H9 (cell line): ENCODE data around the gene SPATS2. TPM values are rescaled to one million over a fixed set of nuclear protein-coding genes. Genes with fewer than 3 reads are reported as not detected.
A peak's percentile ranks its signal among the peaks of the same experiment; 100 is the strongest.

ENCODE experiments used
- DNase-seq: peaks from one replicate; pipeline ENCODE4 v3.0.0-alpha.2; 2017
- H2AFZ ChIP-seq: one replicate; pipeline ENCODE4 v1.6.1; 2013; ENCODE audit warnings: mild to moderate bottlenecking, low read length, control low read depth, moderate library complexity
- H2AK5ac ChIP-seq: 2 replicates; pipeline ENCODE4 v1.6.1; 2013; ENCODE audit warnings: low read length, control low read depth, mixed read lengths; ENCODE audit not compliant: insufficient read length
- H2BK120ac ChIP-seq: one replicate; pipeline ENCODE4 v1.6.1; 2013; ENCODE audit warnings: low read depth, mild to moderate bottlenecking, low read length, control low read depth, inconsistent platforms; ENCODE audit not compliant: poor library complexity, severe bottlenecking
- H2BK12ac ChIP-seq: 2 replicates; pipeline ENCODE4 v1.6.1; 2013; ENCODE audit warnings: low read length, control low read depth, mixed read lengths, low read depth; ENCODE audit not compliant: insufficient read length
- H2BK15ac ChIP-seq: 2 replicates; pipeline ENCODE4 v1.6.1; 2013; ENCODE audit warnings: low read depth, low read length, control low read depth
- H2BK20ac ChIP-seq: one replicate; pipeline ENCODE4 v1.6.1; 2013; ENCODE audit warnings: low read depth, mild to moderate bottlenecking, low read length, control low read depth, inconsistent platforms; ENCODE audit not compliant: poor library complexity, severe bottlenecking
- H2BK5ac ChIP-seq: 2 replicates; pipeline ENCODE4 v1.6.1; 2013; ENCODE audit warnings: low read length, control low read depth, mixed read lengths; ENCODE audit not compliant: insufficient read length
- H3K14ac ChIP-seq: 2 replicates; pipeline ENCODE4 v1.6.1; 2013; ENCODE audit warnings: low read length, control low read depth; ENCODE audit not compliant: insufficient read depth
- H3K18ac ChIP-seq: 2 replicates; pipeline ENCODE4 v1.6.1; 2013; ENCODE audit warnings: low read depth, mild to moderate bottlenecking, mixed read lengths, low read length, control low read depth; ENCODE audit not compliant: insufficient read length
- H3K23ac ChIP-seq: 2 replicates; pipeline ENCODE4 v1.6.1; 2013; ENCODE audit warnings: low read length, control low read depth, mixed read lengths, low read depth; ENCODE audit not compliant: insufficient read length
- H3K23me2 ChIP-seq: 2 replicates; pipeline ENCODE4 v1.6.1; 2013; ENCODE audit warnings: low read depth, mild to moderate bottlenecking, mixed read lengths, low read length, control low read depth; ENCODE audit not compliant: insufficient read length, poor library complexity, severe bottlenecking
- H3K27ac ChIP-seq: 2 replicates; pipeline ENCODE4 v1.5.1; 2013; ENCODE audit warnings: low read length, control low read depth, mixed read lengths, low read depth; ENCODE audit not compliant: insufficient read length
- H3K27me3 ChIP-seq: 2 replicates; pipeline ENCODE4 v1.6.1; 2013; ENCODE audit warnings: low read length, control low read depth, inconsistent platforms; ENCODE audit not compliant: insufficient read depth
- H3K4ac ChIP-seq: 2 replicates; pipeline ENCODE4 v1.6.1; 2013; ENCODE audit warnings: low read depth, mild to moderate bottlenecking, control low read depth, inconsistent platforms, low read length, moderate library complexity
- H3K4me1 ChIP-seq: 2 replicates; pipeline ENCODE4 v1.6.1; 2013; ENCODE audit warnings: low read length, control low read depth, inconsistent platforms; ENCODE audit not compliant: insufficient read depth
- H3K4me2 ChIP-seq: 2 replicates; pipeline ENCODE4 v1.6.1; 2013; ENCODE audit warnings: low read length, control low read depth, mixed read lengths; ENCODE audit not compliant: insufficient read length, insufficient read depth
- H3K56ac ChIP-seq: 2 replicates; pipeline ENCODE4 v1.6.1; 2013; ENCODE audit warnings: low read depth, mild to moderate bottlenecking, mixed read lengths, low read length, control low read depth; ENCODE audit not compliant: insufficient read length
- H3K79me1 ChIP-seq: 2 replicates; pipeline ENCODE4 v1.6.1; 2013; ENCODE audit warnings: low read depth, mild to moderate bottlenecking, moderate library complexity, low read length, control low read depth, inconsistent platforms; ENCODE audit not compliant: insufficient read depth, poor library complexity, severe bottlenecking
- H3K79me2 ChIP-seq: 2 replicates; pipeline ENCODE4 v1.6.1; 2013; ENCODE audit warnings: low read length, control low read depth, inconsistent platforms; ENCODE audit not compliant: insufficient read depth
- H3K9ac ChIP-seq: 2 replicates; pipeline ENCODE4 v1.6.1; 2013; ENCODE audit warnings: low read length, control low read depth, mixed read lengths; ENCODE audit not compliant: insufficient read length; ENCODE audit errors: extremely low read depth
- H3K9me3 ChIP-seq: one replicate; pipeline ENCODE4 v1.6.1; 2013; ENCODE audit warnings: low read depth, low read length, inconsistent platforms; ENCODE audit not compliant: control insufficient read depth
- H3T11ph ChIP-seq: one replicate; pipeline ENCODE4 v1.6.1; 2013; ENCODE audit warnings: mild to moderate bottlenecking, low read length, control low read depth, inconsistent platforms
- H4K20me1 ChIP-seq: one replicate; pipeline ENCODE4 v1.6.1; 2013; ENCODE audit not compliant: control insufficient read depth, insufficient read length, insufficient read depth
- H4K5ac ChIP-seq: 2 replicates; pipeline ENCODE4 v1.6.1; 2013; ENCODE audit warnings: low read depth, mild to moderate bottlenecking, mixed read lengths, low read length, control low read depth; ENCODE audit not compliant: insufficient read length
- H4K8ac ChIP-seq: replicated peaks from 2 replicates; pipeline ENCODE4 v1.6.1; 2013; ENCODE audit warnings: low read length, control low read depth, mixed read lengths, low read depth; ENCODE audit not compliant: insufficient read length
- H4K91ac ChIP-seq: 2 replicates; pipeline ENCODE4 v1.6.1; 2013; ENCODE audit warnings: low read depth, mild to moderate bottlenecking, moderate library complexity, mixed read lengths, low read length, control low read depth; ENCODE audit not compliant: insufficient read length
- H3K27ac Mint-ChIP-seq, 3 experiments: 2 replicates in 2 of 3; 3 replicates in 1 of 3; pipeline ENCODE4 v1.8.0; 2020 to 2021; ENCODE audit warnings: mixed read lengths in 3 of 3, mild to moderate bottlenecking in 1 of 3, moderate library complexity in 1 of 3
- H3K27me3 Mint-ChIP-seq: 2 replicates; pipeline ENCODE4 v1.8.0; 2021; ENCODE audit warnings: low read depth, mild to moderate bottlenecking, moderate library complexity, mixed read lengths
- H3K36me3 Mint-ChIP-seq, 3 experiments: 2 replicates in 2 of 3; 3 replicates in 1 of 3; pipeline ENCODE4 v1.8.0; 2020 to 2021; ENCODE audit warnings: low read depth in 3 of 3, mixed read lengths in 3 of 3; ENCODE audit not compliant: insufficient read depth in 1 of 3
- H3K4me1 Mint-ChIP-seq, 2 experiments: 2 replicates each; pipeline ENCODE4 v1.8.0; 2020; ENCODE audit warnings: mixed read lengths in 2 of 2
- H3K4me3 Mint-ChIP-seq, 2 experiments: 2 replicates in 1 of 2; 3 replicates in 1 of 2; pipeline ENCODE4 v1.8.0; 2020 to 2021; ENCODE audit warnings: mild to moderate bottlenecking in 2 of 2, mixed read lengths in 2 of 2, moderate library complexity in 1 of 2
- H3K9me3 Mint-ChIP-seq, 2 experiments: 2 replicates in 1 of 2; 3 replicates in 1 of 2; pipeline ENCODE4 v1.8.0; 2020; ENCODE audit warnings: mild to moderate bottlenecking in 2 of 2, mixed read lengths in 2 of 2, moderate library complexity in 1 of 2
- WGBS: extraction: QIAGEN DNeasy Blood & Tissue Kit; methylation state at CpG from one replicate; pipeline ENCODE4 v1.1.7; 2013; ENCODE audit warnings: missing lambda C conversion rate, low lambda C conversion rate, mixed read lengths; ENCODE audit not compliant: insufficient read length; ENCODE audit errors: extremely low coverage; 5-methylcytosine and 5-hydroxymethylcytosine counted together
- total RNA-seq: library from RNA; stranded (reverse); gene quantifications from 2 replicates; pipeline ENCODE4 v1.2.1, GENCODE V29; 2021
- TF ChIP-seq, protein P1 (sequence below): fragments of 200-600 bp; sonication (generic); conservative IDR thresholded peaks from 3 replicates; pipeline ENCODE4 v1.8.0; 2021; ENCODE audit warnings: antibody characterized with exemption, mild to moderate bottlenecking

The SPATS2 gene
- total RNA-seq, 1 experiment from 2014 or later: 17.1 TPM

DNA sequence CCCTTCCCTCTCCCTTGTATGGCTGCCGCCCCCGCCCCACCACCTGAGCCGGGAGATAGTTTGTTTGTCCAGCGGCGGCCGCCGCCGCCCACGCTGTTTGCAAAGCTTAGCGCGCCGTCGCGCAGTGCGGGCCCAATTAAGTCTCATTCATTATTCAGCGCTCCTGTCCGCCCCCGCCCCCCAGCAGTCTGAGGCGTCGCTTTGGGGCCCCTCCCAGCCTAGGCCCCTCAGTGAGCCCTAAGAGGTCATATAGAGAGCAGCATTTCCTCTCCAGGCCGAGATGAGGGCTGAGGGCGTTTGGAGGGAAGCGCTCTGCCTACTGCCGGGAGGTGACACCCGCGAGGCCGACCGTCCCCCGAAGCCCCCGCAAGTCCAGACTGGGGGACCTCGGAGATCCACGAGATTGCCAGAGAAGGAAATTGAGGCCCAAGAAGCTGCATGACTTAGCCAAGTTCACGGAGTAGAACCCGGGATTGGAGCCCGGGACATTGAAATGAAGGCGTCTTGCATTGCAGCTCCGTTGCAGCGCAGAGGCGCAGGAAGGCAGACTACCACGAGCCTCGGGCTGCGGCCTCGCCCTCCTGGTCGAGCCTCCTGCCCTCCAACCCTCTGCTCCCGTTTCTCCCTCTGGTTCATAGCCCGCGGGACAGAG is 20.5 kb upstream of the SPATS2 start, which contains the start of gene DNAJC22:
Gene DNAJC22, plus strand, starts transcription at position 230 of the 652 bp plus-strand sequence. CDS start 1,985 bp downstream, outside the sequence.
- Histone ChIP-seq H3K4me1 (peaks cover 3% of the 10 kb centered on the region; the same call in 1 of the 2 replicates), H3K27ac (no peak within 1 kb of the TSS), H2BK5ac (no peak within 1 kb of the TSS), H3K9me3 (no peaks in the 10 kb centered on the region), H2AFZ (no peak within 1 kb of the TSS), H3T11ph (no peak within 1 kb of the TSS), H3K79me1 (no peaks in the 10 kb centered on the region), H3K9ac (no peak within 1 kb of the TSS), H4K91ac (no peak within 1 kb of the TSS), H4K20me1 (peaks cover 3% of the 10 kb centered on the region), H2BK120ac (no peak within 1 kb of the TSS), H3K79me2 (no peaks in the 10 kb centered on the region), H3K4me2 (peak within 1 kb of the TSS; percentile 45), H3K14ac (no peak within 1 kb of the TSS), H2BK20ac (no peak within 1 kb of the TSS), H2BK12ac (no peak within 1 kb of the TSS), H4K8ac (no peak within 1 kb of the TSS), H2BK15ac (no peak within 1 kb of the TSS), H3K4ac (no peak within 1 kb of the TSS), H2AK5ac (no peak within 1 kb of the TSS), H3K23me2 (peaks cover 31% of the 10 kb centered on the region), H3K27me3 (peaks cover 57% of the 10 kb centered on the region), H3K18ac (no peak within 1 kb of the TSS), H3K56ac (no peak within 1 kb of the TSS), H4K5ac (no peak within 1 kb of the TSS), H3K23ac (no peak within 1 kb of the TSS)
- Mint-ChIP-seq H3K27ac (no peak within 1 kb of the TSS), H3K4me1 (peaks cover 27 to 32% of the 10 kb centered on the region in 2 experiments), H3K9me3 (peaks cover 1 to 3% of the 10 kb centered on the region in 2 experiments; a peak in 2 of 5 replicates), H3K4me3 (peak within 1 kb of the TSS; percentile 61 to 87), H3K27me3 (peaks cover 88% of the 10 kb centered on the region), H3K36me3 (peaks cover 0 to 1% (median 0%) of the 10 kb centered on the region in 3 experiments; a peak in 1 of 7 replicates)
- peak; percentile 67 for DNase-seq
- no CpG with 5 or more reads among the region's 47 CpGs for WGBS
- TF ChIP-seq, protein P1, sequence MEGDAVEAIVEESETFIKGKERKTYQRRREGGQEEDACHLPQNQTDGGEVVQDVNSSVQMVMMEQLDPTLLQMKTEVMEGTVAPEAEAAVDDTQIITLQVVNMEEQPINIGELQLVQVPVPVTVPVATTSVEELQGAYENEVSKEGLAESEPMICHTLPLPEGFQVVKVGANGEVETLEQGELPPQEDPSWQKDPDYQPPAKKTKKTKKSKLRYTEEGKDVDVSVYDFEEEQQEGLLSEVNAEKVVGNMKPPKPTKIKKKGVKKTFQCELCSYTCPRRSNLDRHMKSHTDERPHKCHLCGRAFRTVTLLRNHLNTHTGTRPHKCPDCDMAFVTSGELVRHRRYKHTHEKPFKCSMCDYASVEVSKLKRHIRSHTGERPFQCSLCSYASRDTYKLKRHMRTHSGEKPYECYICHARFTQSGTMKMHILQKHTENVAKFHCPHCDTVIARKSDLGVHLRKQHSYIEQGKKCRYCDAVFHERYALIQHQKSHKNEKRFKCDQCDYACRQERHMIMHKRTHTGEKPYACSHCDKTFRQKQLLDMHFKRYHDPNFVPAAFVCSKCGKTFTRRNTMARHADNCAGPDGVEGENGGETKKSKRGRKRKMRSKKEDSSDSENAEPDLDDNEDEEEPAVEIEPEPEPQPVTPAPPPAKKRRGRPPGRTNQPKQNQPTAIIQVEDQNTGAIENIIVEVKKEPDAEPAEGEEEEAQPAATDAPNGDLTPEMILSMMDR: no peak
